Measurements from ENCODE around the gene ENOX2.

DNA sequence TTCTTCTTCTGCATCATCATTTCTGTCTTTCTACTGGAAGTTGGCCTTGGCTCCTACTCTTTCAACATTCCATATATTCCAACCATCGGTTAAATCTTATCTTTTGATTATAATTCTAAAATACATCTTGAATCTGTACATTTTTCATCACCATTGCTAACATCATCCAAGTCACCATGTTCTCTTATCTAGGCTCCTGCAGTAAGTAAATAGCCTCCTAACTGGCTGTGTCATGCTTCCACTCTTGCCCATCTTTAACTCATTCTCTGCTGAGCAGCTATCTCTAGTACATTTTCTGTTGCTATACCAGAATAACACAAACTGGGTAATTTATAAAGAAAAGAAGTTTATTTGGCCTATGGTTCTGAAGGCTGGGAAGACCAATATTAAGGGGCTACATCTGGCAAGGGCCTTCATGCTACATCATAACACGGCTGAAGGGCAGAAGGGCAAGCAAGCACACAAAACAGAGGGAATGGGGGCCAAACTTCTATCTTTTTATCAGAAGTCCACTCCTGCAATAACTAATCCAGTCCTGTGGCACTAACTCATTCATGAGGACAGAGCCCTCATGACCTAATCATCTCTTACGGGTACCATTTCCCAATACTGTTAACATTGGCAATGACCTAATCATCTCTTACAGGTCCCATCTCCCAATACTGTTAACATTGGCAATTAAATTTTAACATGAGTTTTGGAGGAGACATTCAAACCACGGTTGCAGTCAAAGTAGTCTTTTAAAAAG is 72.2 kb downstream of the ENOX2 start:
- TF ChIP-seq CTCF (IDR thresholded peaks at IDR 0.05) (no peak), EZH2 (IDR thresholded peaks at IDR 0.05; ENCODE audit: borderline replicate concordance, insufficient read depth, low read depth, low read length, poor library complexity, severe bottlenecking) (no peak)
